GM23338 (cell line): ENCODE measurements around the gene ERMARD. TPM values are rescaled to one million over a fixed set of nuclear protein-coding genes. Genes with fewer than 3 reads are reported as not detected.

Experiments used
- ATAC-seq: fragments of 200-7000 bp; cut with Tn5 transposase; 3 replicates; pipeline ENCODE4 v1.9.1; 2020
- DNase-seq: peaks from one replicate; pipeline ENCODE4 v3.0.0-alpha.2; 2015; ENCODE audit warnings: low spot score
- H2AFZ ChIP-seq: fragments of 200-600 bp; sonication (generic); 2 replicates; pipeline ENCODE4 v1.8.0; 2016; ENCODE audit warnings: antibody characterized with exemption, mild to moderate bottlenecking, moderate library complexity
- H3F3A ChIP-seq: fragments of 200-600 bp; sonication (generic); replicated peaks from 2 replicates; pipeline ENCODE4 v1.8.0; 2017; ENCODE audit warnings: antibody characterized with exemption, mixed run types, low read depth
- H3K27ac ChIP-seq: fragments of 200-600 bp; sonication (generic); 2 replicates; pipeline ENCODE4 v1.6.1; 2016; ENCODE audit warnings: low read depth
- H3K27me3 ChIP-seq: fragments of 200-600 bp; sonication (generic); 2 replicates; pipeline ENCODE4 v1.8.0; 2016; ENCODE audit warnings: mild to moderate bottlenecking, mixed run types, moderate library complexity; ENCODE audit not compliant: insufficient read depth
- H3K36me3 ChIP-seq: fragments of 200-600 bp; sonication (generic); 2 replicates; pipeline ENCODE4 v1.8.0; 2016; ENCODE audit warnings: mild to moderate bottlenecking; ENCODE audit not compliant: insufficient read depth
- H3K4me1 ChIP-seq: fragments of 200-600 bp; sonication (generic); 2 replicates; pipeline ENCODE4 v1.8.0; 2016; ENCODE audit warnings: mild to moderate bottlenecking, moderate library complexity; ENCODE audit not compliant: insufficient read depth
- H3K4me2 ChIP-seq: fragments of 200-600 bp; sonication (generic); 2 replicates; pipeline ENCODE4 v1.7.1; 2017; ENCODE audit warnings: mixed run types
- H3K4me3 ChIP-seq: fragments of 200-600 bp; sonication (generic); 2 replicates; pipeline ENCODE4 v1.6.1; 2016; ENCODE audit warnings: mixed run types
- H3K79me2 ChIP-seq: fragments of 200-600 bp; sonication (generic); replicated peaks from 2 replicates; pipeline ENCODE4 v1.8.0; 2017; ENCODE audit warnings: mild to moderate bottlenecking; ENCODE audit not compliant: insufficient read depth
- H3K9me2 ChIP-seq: fragments of 200-600 bp; sonication (generic); 2 replicates; pipeline ENCODE4 v1.8.0; 2017; ENCODE audit not compliant: insufficient read depth
- H4K20me1 ChIP-seq: fragments of 200-600 bp; sonication (generic); replicated peaks from 2 replicates; pipeline ENCODE4 v1.8.0; 2017; ENCODE audit warnings: mild to moderate bottlenecking; ENCODE audit not compliant: insufficient read depth
- H3K27ac Mint-ChIP-seq: 2 replicates; pipeline ENCODE4 v1.8.0; 2020; ENCODE audit warnings: inconsistent platforms, mild to moderate bottlenecking, moderate library complexity, mixed read lengths
- H3K27me3 Mint-ChIP-seq: 3 replicates; pipeline ENCODE4 v1.8.0; 2022; ENCODE audit warnings: low read depth, mild to moderate bottlenecking, moderate library complexity, mixed read lengths, inconsistent platforms; ENCODE audit not compliant: insufficient read depth, poor library complexity
- H3K36me3 Mint-ChIP-seq: 3 replicates; pipeline ENCODE4 v1.8.0; 2021; ENCODE audit warnings: low read depth, mild to moderate bottlenecking, inconsistent platforms, moderate library complexity, mixed read lengths
- H3K4me1 Mint-ChIP-seq: 3 replicates; pipeline ENCODE4 v1.8.0; 2020; ENCODE audit warnings: mild to moderate bottlenecking, inconsistent platforms, mixed read lengths
- H3K4me3 Mint-ChIP-seq: 3 replicates; pipeline ENCODE4 v1.8.0; 2021; ENCODE audit warnings: moderate library complexity, mild to moderate bottlenecking, inconsistent platforms, mixed read lengths
- H3K9me3 Mint-ChIP-seq: 3 replicates; pipeline ENCODE4 v1.8.0; 2020; ENCODE audit warnings: moderate library complexity, mild to moderate bottlenecking, inconsistent platforms, mixed read lengths
- CREB1 ChIP-seq: fragments of 250-450 bp; sonication (Bioruptor Pico); IDR thresholded peaks from 2 replicates; pipeline ENCODE4 v1.5.0; 2020; ENCODE audit warnings: low read depth, mild to moderate bottlenecking, moderate library complexity
- EZH2 ChIP-seq: fragments of 200-600 bp; sonication (generic); IDR thresholded peaks from one replicate; pipeline ENCODE4 v1.8.0; 2017; ENCODE audit warnings: antibody characterized with exemption, mild to moderate bottlenecking, low read depth; ENCODE audit not compliant: unreplicated experiment
- EZH2phosphoT487 ChIP-seq: fragments of 200-600 bp; sonication (generic); IDR thresholded peaks from one replicate; pipeline ENCODE4 v1.8.1; 2018; ENCODE audit warnings: antibody characterized with exemption; ENCODE audit not compliant: unreplicated experiment
- NANOG ChIP-seq: IDR thresholded peaks from 2 replicates; pipeline ENCODE4 v1.6.1; 2016; ENCODE audit warnings: antibody characterized with exemption, borderline replicate concordance
- STAT1 ChIP-seq: IDR thresholded peaks from one replicate; pipeline ENCODE4 v1.6.1; 2016; ENCODE audit warnings: antibody characterized with exemption; ENCODE audit not compliant: unreplicated experiment
- ZNF114 ChIP-seq: fragments of 250-450 bp; sonication (Bioruptor Pico); IDR thresholded peaks from 2 replicates; pipeline ENCODE4 v1.5.0; 2020; ENCODE audit warnings: mild to moderate bottlenecking, moderate library complexity
- ZNF331 ChIP-seq: fragments of 250-450 bp; sonication (Bioruptor Pico); IDR thresholded peaks from 2 replicates; pipeline ENCODE4 v1.5.0; 2020; ENCODE audit warnings: low read depth, mild to moderate bottlenecking, moderate library complexity
- ZNF462 ChIP-seq: fragments of 250-450 bp; sonication (Bioruptor Pico); IDR thresholded peaks from 2 replicates; pipeline ENCODE4 v1.5.0; 2020; ENCODE audit warnings: mild to moderate bottlenecking, moderate library complexity
- polyA plus RNA-seq: library from polyadenylated mRNA; unstranded; fragments of >200 nt; fragmentation: Nextera tagmentation; extraction: Ambion mirVana; gene quantifications from 2 replicates; pipeline ENCODE4 v1.2.1, GENCODE V29; 2016
- total RNA-seq: library from RNA; depleted of rRNA; stranded (reverse); fragments of >200 nt; shearing (Covaris generic); gene quantifications from 2 replicates; pipeline ENCODE4 v1.2.3, GENCODE V29; 2014
- TF ChIP-seq, protein P1 (sequence below): IDR thresholded peaks from 2 replicates; pipeline ENCODE4 v1.6.1; 2016; ENCODE audit warnings: antibody characterized with exemption
- TF ChIP-seq, protein P2 (sequence below): IDR thresholded peaks from one replicate; pipeline ENCODE4 v1.6.1; 2018; ENCODE audit warnings: antibody characterized with exemption; ENCODE audit not compliant: unreplicated experiment

ERMARD gene
- total and polyA plus RNA-seq, 2 experiments from 2014 or later, result 7.6 to 8.6 TPM

- TF ChIP-seq, protein P1, sequence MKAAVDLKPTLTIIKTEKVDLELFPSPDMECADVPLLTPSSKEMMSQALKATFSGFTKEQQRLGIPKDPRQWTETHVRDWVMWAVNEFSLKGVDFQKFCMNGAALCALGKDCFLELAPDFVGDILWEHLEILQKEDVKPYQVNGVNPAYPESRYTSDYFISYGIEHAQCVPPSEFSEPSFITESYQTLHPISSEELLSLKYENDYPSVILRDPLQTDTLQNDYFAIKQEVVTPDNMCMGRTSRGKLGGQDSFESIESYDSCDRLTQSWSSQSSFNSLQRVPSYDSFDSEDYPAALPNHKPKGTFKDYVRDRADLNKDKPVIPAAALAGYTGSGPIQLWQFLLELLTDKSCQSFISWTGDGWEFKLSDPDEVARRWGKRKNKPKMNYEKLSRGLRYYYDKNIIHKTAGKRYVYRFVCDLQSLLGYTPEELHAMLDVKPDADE, result no peak
- TF ChIP-seq CREB1 (CRISPR knock-in tag) (no peak), EZH2 (no peak), ZNF114 (CRISPR knock-in tag) (no peak)
Observed at GRCh38 chr6:169804427-169804826, 53.0 kb downstream of the ERMARD start (continued).

DNA sequence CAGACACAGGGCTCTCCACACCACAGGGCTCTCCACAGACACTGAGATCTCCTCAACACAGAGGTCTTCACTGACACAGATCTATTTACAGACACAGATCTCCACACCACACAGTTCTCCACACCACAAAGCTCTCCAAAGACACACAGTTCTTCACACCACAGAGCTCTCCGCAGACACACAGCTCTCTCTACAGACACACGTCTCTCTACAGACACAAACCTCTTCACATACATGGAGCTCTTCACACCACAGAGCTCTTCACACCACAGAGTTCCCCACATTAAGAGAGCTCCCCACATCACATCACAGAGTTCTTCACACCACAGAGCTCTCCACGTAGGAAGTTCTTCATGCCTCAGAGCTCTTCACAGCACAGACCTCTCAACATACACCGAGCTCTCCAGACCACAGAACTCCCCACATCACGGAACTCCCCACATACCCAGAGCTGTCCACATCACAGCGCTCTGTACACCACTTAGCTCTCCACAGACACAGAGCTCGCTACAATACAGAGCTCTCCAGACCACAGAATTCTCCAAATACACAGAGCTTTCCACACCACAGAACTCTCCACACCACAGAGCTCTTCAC, 53.9 kb downstream of the ERMARD start:
- Histone ChIP-seq H3K27ac (no peak overlapping the region), H3K4me1 (peaks cover 6% of the 10 kb centered on the region; the same call in 1 of the 2 replicates), H3K4me3 (no peak overlapping the region), H3K79me2 (no peaks in the 10 kb centered on the region), H3K27me3 (no peaks in the 10 kb centered on the region), H3K4me2 (no peak overlapping the region), H2AFZ (no peak overlapping the region), H4K20me1 (no peaks in the 10 kb centered on the region), H3K36me3 (no peaks in the 10 kb centered on the region), H3K9me2 (no peaks in the 10 kb centered on the region), H3F3A (no peaks in the 10 kb centered on the region)
- peaks cover 10% of the 10 kb centered on the region for H3K4me1 Mint-ChIP-seq
- no peak overlapping the region for H3K27ac Mint-ChIP-seq
- ATAC-seq (no peak), DNase-seq (no peak)
- H3K36me3 Mint-ChIP-seq, result no peaks in the 10 kb centered on the region; the same call in 2 of the 3 replicates
- H3K27me3 Mint-ChIP-seq, result peaks cover 24% of the 10 kb centered on the region
- H3K4me3 Mint-ChIP-seq, result no peak overlapping the region
- no peaks in the 10 kb centered on the region; the same call in 1 of the 3 replicates for H3K9me3 Mint-ChIP-seq
- TF ChIP-seq EZH2, result no peak
- no peak for TF ChIP-seq ZNF462 (CRISPR knock-in tag)
- TF ChIP-seq EZH2phosphoT487, result no peak
- TF ChIP-seq CREB1 (CRISPR knock-in tag), result no peak
- TF ChIP-seq ZNF114 (CRISPR knock-in tag), result no peak
- TF ChIP-seq, protein P1, result no peak
- TF ChIP-seq STAT1, result no peak
- no peak for TF ChIP-seq ZNF331
- TF ChIP-seq NANOG, result no peak
- TF ChIP-seq, protein P2, sequence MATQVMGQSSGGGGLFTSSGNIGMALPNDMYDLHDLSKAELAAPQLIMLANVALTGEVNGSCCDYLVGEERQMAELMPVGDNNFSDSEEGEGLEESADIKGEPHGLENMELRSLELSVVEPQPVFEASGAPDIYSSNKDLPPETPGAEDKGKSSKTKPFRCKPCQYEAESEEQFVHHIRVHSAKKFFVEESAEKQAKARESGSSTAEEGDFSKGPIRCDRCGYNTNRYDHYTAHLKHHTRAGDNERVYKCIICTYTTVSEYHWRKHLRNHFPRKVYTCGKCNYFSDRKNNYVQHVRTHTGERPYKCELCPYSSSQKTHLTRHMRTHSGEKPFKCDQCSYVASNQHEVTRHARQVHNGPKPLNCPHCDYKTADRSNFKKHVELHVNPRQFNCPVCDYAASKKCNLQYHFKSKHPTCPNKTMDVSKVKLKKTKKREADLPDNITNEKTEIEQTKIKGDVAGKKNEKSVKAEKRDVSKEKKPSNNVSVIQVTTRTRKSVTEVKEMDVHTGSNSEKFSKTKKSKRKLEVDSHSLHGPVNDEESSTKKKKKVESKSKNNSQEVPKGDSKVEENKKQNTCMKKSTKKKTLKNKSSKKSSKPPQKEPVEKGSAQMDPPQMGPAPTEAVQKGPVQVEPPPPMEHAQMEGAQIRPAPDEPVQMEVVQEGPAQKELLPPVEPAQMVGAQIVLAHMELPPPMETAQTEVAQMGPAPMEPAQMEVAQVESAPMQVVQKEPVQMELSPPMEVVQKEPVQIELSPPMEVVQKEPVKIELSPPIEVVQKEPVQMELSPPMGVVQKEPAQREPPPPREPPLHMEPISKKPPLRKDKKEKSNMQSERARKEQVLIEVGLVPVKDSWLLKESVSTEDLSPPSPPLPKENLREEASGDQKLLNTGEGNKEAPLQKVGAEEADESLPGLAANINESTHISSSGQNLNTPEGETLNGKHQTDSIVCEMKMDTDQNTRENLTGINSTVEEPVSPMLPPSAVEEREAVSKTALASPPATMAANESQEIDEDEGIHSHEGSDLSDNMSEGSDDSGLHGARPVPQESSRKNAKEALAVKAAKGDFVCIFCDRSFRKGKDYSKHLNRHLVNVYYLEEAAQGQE, result no peak
